GM12892 (cell line): ENCODE results near the gene THSD7B.

Experiments
- DNase-seq: peaks from one replicate; pipeline ENCODE4 v3.0.0; 2011; ENCODE audit not compliant: insufficient read length
- FAIRE-seq: peaks from 2 replicates; lab custom pipeline; 2011; peaks lifted over from hg19 to GRCh38; lab: Jason Lieb, UNC
- POLR2A ChIP-seq: IDR thresholded peaks from 2 replicates; pipeline ENCODE4 v1.6.1; 2011; ENCODE audit warnings: low read depth, low read length, control low read depth
- POLR2AphosphoS5 ChIP-seq: IDR thresholded peaks from 2 replicates; pipeline ENCODE4 v1.6.1; 2011; ENCODE audit warnings: low read depth, low read length, control low read depth
- TAF1 ChIP-seq: IDR thresholded peaks from 2 replicates; pipeline ENCODE4 v1.6.1; 2011; ENCODE audit warnings: low read depth, mild to moderate bottlenecking, control low read depth, low read length, borderline replicate concordance

Gene THSD7B

DNA sequence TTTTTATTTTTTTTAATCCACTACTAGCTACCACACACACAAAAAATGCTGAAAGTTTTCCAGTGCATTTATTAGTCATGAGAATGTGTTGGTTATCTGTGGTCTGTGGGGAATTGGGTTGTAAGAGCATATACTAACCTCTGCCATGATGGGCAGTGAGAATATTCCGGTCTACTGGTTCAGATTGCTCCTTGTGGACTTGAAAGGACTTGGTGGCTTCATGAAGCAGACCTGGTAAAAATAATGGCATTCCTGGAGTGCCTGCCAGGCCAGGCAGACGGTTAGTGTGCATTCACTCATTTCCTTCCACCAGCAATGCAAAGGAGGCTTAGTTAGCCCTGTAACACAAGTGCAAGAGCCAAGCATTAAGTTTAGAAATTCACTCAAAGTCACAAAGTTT is 150.8 kb downstream of the THSD7B start:
- no peak for DNase-seq
- TF ChIP-seq TAF1 (no peak), POLR2A (no peak), POLR2AphosphoS5 (no peak)
- no peak for FAIRE-seq

DNA sequence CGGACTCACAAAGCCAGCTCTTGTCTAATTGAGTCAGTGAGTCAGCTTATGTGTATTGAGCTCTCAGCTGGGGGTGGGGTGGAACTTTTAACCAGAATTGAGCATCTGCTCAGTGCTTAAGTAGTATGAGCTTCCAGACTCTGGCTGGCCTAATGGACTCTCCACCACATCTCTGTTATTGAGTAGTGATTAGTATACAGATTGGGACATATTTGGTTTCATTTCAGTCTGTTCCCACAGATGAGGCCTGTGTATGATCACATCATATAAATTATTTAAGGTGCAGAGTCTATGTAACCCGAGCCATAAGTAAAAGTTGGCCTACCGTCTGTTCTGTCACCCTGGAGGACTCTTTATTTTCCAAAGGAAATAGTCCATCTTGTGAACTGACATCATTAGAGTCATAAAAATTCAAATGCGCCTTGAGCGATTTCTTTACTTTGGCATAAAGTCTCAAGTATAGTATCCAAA is 152.1 kb downstream of the THSD7B start:
- FAIRE-seq (no peak), DNase-seq (no peak)
- TF ChIP-seq POLR2A (no peak), TAF1 (no peak), POLR2AphosphoS5 (no peak)

DNA sequence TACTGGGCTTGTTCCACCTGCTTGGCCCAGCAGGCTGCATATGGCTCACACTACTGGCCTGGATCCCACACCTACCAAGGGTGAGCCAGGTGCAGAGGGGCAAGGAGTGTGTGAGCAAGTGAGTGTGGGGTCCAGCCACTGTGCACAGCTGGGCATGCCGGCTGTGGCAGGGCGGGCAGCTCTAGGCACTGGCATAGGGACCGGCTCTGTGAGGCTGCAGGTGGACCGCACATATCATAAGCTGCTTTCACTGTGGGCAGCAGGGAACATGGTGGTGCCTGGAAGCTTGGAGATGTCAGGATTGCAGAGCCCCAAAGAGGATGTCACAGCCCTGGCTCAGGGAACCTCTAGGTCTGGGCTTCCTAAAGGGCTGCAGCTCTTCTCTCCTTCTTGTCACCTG is 154.3 kb downstream of the THSD7B start:
- DNase-seq (no peak), FAIRE-seq (no peak)
- no peak for TF ChIP-seq TAF1
- TF ChIP-seq POLR2AphosphoS5, result no peak
- no peak for TF ChIP-seq POLR2A

DNA sequence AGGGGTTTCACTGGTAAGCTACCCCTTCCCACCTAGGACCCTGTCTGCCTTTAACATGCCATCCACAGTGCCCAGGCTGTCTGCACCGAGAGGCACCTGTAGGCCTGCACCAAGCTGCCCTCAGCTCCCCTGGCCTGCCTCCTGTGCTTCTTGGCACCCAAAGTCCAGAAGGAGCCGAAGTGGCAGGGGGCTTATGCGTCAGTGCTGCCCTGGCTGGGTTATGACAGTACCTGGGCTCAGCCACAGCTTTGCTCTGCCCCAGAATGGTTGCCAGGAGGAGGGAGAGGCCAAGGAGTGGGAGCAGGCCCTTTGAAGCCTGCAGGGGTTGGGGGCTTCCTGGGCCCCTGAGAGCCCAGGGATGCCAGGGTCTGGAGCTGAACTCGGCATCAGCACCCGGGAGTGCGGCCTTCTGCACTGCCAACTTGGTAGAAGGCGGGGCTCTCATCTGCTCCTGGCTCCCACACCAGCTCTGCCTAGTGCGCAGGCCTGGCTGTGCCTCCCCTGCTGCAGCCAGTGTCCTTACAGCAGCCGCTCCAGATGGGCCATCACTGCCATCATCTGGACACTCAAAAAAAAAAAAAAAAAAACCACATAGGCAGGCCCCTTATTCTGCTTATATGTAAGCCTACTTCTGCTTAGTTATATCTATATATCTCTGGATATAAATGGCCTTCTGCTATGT is 155.4 kb downstream of the THSD7B start:
- FAIRE-seq (no peak), DNase-seq (no peak)
- TF ChIP-seq TAF1, result no peak
- no peak for TF ChIP-seq POLR2AphosphoS5
- TF ChIP-seq POLR2A, result no peak

DNA sequence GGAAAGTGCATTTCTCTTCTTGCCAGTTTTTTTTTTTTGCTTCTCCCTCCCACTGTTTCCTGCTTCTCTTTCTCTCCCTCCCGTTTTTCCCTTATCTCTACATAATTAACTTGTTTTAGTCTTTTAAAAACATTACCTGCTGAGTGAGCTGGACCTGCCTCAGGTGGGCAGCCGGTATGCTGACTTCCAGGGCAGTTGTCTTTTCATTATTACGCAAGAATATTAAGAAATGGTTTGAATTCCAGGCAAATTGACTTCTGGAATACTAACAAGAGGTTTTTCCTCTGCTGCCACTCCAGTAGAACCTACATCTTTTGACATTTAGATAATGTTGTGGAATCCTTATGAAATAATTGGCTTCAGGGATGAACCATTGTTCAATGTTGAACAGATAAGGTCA is 161.8 kb downstream of the THSD7B start:
- DNase-seq (no peak), FAIRE-seq (no peak)
- TF ChIP-seq POLR2AphosphoS5, result no peak

DNA sequence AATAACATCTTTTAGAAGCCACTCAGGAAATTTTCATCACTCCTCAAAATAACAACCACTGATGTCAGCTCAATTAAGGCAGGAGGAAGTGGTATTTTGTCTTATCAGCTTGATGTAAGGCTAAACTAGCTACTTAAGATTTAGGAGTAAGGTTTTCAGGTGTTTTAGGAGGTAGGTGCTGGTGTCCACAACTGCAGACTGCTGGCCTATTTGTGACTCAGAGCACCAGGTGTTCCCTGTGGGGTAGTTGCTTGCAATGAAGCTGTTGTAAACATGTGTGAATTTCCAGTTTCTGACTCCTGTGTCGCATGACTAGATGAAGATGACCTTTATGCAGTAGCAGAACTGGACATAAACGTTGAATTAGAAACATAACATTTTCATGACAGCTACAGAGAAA is 164.2 kb downstream of the THSD7B start:
- no peak for TF ChIP-seq TAF1
- no peak for TF ChIP-seq POLR2AphosphoS5
- TF ChIP-seq POLR2A, result no peak
- no peak for DNase-seq
- FAIRE-seq, result no peak

DNA sequence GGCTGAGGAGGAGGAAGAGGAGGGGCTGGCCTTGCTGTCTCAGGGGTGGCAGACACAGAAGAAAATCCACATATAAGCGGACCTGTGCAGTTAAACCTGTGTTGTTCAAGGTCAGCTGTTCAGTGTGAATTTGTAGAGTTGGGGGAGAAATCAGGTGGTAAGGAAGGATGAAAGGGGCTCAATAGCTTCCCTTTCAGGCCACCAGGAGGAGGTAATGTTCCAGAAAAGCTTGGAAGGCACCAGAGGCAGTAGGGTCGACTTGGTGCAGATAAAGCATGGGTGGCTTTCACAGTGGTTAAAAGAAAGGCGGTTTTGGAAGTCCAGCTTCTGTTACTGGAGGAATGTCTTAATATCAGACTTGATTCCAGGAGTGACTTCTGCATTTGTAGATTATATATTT is 167.4 kb downstream of the THSD7B start:
- DNase-seq (no peak), FAIRE-seq (peak; percentile 48)
- TF ChIP-seq POLR2A (no peak), POLR2AphosphoS5 (no peak), TAF1 (no peak)

DNA sequence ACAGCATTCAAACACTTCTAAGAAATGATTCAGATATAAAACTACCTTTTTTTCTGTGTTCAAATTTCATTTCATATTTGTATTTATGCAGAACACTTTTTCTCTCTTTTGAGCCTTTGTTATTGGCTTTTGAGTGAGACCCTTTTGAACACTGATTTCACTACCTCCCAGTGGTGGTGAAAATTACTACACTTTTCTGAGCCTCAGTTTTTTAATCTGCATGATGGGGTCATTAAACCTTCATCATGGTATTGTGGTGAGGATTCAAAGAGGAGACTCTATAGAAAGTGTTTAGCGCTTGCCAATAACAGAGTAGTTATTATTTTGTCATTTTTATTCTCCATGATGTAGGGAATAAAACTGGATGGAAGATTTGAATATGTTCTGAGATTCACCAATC is 169.8 kb downstream of the THSD7B start:
- TF ChIP-seq POLR2AphosphoS5 (no peak), TAF1 (no peak), POLR2A (no peak)
- FAIRE-seq, result no peak
- DNase-seq, result no peak

DNA sequence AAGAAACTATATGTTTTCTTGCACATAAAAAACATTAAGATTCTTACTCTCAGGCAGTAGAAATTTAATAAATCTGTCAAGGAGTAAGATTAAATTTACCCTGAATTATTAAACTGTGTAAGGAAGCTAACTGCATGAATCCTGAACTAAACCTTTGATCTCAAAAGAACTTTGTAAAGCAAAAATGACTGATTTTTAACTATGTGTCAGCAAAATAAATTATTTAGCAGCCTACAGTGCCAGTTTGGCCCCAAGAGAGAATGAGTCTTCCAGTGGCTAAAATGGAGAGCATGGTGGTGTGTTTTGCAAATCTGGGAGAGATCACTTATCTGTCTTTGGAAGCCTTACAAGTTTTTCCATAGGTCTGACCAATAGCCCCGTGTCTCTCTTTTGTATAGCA is 190.7 kb downstream of the THSD7B start:
- no peak for FAIRE-seq
- no peak for TF ChIP-seq TAF1
- no peak for TF ChIP-seq POLR2AphosphoS5
- no peak for TF ChIP-seq POLR2A
- DNase-seq, result no peak

DNA sequence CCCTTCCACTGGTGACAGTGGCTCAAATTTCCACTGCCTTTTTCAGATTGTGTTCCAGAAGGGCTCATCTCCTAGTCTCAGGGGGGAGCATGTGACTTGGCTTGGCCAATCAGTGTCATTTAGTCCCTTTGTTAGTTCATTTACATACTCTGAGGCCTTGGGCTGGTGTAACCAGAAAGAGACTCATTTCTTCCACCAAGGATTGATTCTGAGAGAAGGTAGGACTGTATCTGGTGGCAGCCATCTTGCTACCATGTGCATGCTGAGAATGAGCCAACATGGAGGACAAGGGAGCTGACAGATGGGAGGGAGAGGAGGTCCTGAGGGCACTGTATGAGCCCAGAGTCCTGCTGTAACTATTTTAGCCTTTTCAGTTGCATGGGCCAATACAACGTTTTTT is 191.7 kb downstream of the THSD7B start:
- no peak for FAIRE-seq
- TF ChIP-seq POLR2AphosphoS5 (no peak), POLR2A (no peak)
- no peak for DNase-seq

DNA sequence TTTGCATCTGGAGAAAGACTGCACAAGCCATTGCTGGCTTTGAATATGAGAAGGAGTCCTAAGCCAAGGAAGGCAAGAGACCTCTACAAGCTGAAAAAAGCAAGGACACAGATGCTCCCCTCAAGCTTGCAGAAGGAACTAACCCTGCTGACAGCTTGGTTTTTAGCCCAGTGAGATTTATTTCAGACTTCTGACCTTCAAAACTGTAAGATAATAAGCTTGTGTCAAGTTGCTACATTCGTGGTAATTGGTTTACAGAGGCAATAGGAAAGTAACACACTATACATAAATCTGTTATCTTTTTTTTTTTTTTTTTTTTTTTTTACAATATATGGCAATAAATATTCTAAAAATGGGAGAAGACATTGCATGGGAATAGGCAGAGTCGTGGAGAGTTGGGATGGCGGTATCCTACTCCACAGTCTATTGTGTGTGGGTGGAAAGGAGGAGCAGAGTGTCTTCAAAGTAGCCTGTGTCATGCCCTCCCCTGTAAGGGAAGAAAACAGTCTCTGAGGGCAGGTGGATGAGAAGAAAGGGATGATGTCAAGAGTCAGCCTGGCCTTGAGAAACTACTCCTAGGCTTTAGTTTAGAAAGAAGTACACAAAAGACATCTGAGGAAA is 196.9 kb downstream of the THSD7B start:
- DNase-seq, result no peak
- no peak for TF ChIP-seq POLR2AphosphoS5
- TF ChIP-seq POLR2A, result no peak
- TF ChIP-seq TAF1, result no peak
- no peak for FAIRE-seq

DNA sequence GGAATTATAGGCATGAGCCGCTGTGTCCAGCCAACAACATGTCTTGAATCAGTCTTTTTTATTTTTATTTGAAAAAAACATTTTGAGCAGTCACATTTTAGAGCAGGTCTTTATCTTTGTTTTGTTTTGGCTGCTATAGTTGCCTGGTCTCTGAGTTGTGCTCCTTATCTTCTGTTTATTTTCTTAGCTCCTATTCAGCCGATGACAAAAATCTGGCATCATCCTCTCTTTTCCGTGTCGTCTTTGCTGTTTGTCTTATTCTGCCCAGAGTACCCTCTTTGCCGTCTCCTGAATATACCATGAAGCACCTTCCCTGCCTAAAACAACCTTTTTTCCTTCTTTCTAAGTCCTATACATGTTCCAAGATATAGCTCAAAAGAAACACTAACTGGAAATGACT is 201.1 kb downstream of the THSD7B start:
- DNase-seq, result no peak
- FAIRE-seq, result no peak
- TF ChIP-seq POLR2A, result no peak
- TF ChIP-seq TAF1, result no peak
- TF ChIP-seq POLR2AphosphoS5, result no peak
